Fibroblast of lung (primary cell): ENCODE data around the gene OLAH. TPM values are rescaled to one million over a fixed set of nuclear protein-coding genes. Genes with fewer than 3 reads are reported as not detected.
A peak's percentile ranks its signal among the peaks of the same experiment; 100 is the strongest.

Experiments used
- DNase-seq, 2 donors: peaks; one replicate each; pipeline versions ENCODE4 v3.0.0 to v3.0.0-alpha.2; 2010; ENCODE audit warnings: low read depth in 2 of 2
- H2AFZ ChIP-seq: 2 replicates; pipeline ENCODE4 v1.5.1; 2012; ENCODE audit warnings: low read length, control low read depth, inconsistent platforms
- H3K27ac ChIP-seq: 2 replicates; pipeline ENCODE4 v1.5.1; 2011; ENCODE audit warnings: low read length, control low read depth; ENCODE audit not compliant: insufficient read depth
- H3K27me3 ChIP-seq: 2 replicates; pipeline ENCODE4 v1.5.1; 2011; ENCODE audit warnings: mild to moderate bottlenecking, low read length; ENCODE audit not compliant: control insufficient read depth, insufficient read depth
- H3K36me3 ChIP-seq: 2 replicates; pipeline ENCODE4 v1.5.1; 2011; ENCODE audit warnings: low read length; ENCODE audit not compliant: control insufficient read depth, insufficient read depth
- H3K4me1 ChIP-seq: 2 replicates; pipeline ENCODE4 v1.5.1; 2011; ENCODE audit warnings: low read length; ENCODE audit not compliant: control insufficient read depth, insufficient read depth; ENCODE audit errors: extremely low read depth
- H3K4me2 ChIP-seq: 2 replicates; pipeline ENCODE4 v1.5.1; 2011; ENCODE audit warnings: low read length, control low read depth; ENCODE audit not compliant: insufficient read depth; ENCODE audit errors: extremely low read depth
- H3K4me3 ChIP-seq, 4 experiments: fragments of 200-600 bp in 1 of 4; sonication (generic) in 1 of 4; replicated peaks in 1 of 4; 2 replicates each; pipeline ENCODE4 v1.5.1; 2011 to 2016; ENCODE audit warnings: low read length in 4 of 4, low read depth in 3 of 4, mild to moderate bottlenecking in 3 of 4, control low read depth in 2 of 4, inconsistent platforms in 1 of 4, mixed read lengths in 1 of 4; ENCODE audit not compliant: insufficient read depth in 1 of 4; ENCODE audit errors: control extremely low read depth in 1 of 4
- H3K79me2 ChIP-seq: 2 replicates; pipeline ENCODE4 v1.5.1; 2012; ENCODE audit warnings: mild to moderate bottlenecking, low read length, inconsistent platforms; ENCODE audit not compliant: control insufficient read depth, insufficient read depth
- H3K9ac ChIP-seq: 2 replicates; pipeline ENCODE4 v1.5.1; 2011; ENCODE audit warnings: mild to moderate bottlenecking, low read length, control low read depth; ENCODE audit not compliant: insufficient read depth
- H3K9me3 ChIP-seq: 2 replicates; pipeline ENCODE4 v1.5.1; 2012; ENCODE audit warnings: low read depth, low read length; ENCODE audit not compliant: control insufficient read depth, insufficient read depth
- H4K20me1 ChIP-seq: 2 replicates; pipeline ENCODE4 v1.5.1; 2011; ENCODE audit warnings: low read length; ENCODE audit not compliant: control insufficient read depth, insufficient read depth; ENCODE audit errors: extremely low read depth
- EZH2 ChIP-seq: IDR thresholded peaks from 2 replicates; pipeline ENCODE4 v1.5.1; 2012; ENCODE audit warnings: low read length, control low read depth, mild to moderate bottlenecking; ENCODE audit errors: missing control alignments
- polyA plus RNA-seq, 2 donors: library from polyadenylated mRNA; depleted of rRNA in 1 of 2; stranded (reverse) in 1 of 2; unstranded in 1 of 2; fragments of >200 nt; gene quantifications; 2 replicates each; pipeline ENCODE4 v1.2.1, GENCODE V29; 2011 to 2012; ENCODE audit warnings: missing spikeins in 1 of 2
- total RNA-seq: library from RNA; depleted of rRNA; stranded (reverse); fragments of >200 nt; gene quantifications from 2 replicates; pipeline ENCODE4 v1.2.1, GENCODE V29; 2014
- TF ChIP-seq, protein P1 (sequence below), 2 donors: IDR thresholded peaks in 1 of 2; conservative IDR thresholded peaks in 1 of 2; 1 replicate in 1 of 2; 2 replicates in 1 of 2; pipeline ENCODE4 v1.5.1; 2011 to 2012; ENCODE audit warnings: low read length in 2 of 2, control low read depth in 1 of 2, inconsistent platforms in 1 of 2, low read depth in 1 of 2, mild to moderate bottlenecking in 1 of 2

The OLAH gene
- total and polyA plus RNA-seq, 2 donors (not counting 1 experiment from before 2014, with no cell fraction given): 0.08 TPM; not detected in 1

DNA sequence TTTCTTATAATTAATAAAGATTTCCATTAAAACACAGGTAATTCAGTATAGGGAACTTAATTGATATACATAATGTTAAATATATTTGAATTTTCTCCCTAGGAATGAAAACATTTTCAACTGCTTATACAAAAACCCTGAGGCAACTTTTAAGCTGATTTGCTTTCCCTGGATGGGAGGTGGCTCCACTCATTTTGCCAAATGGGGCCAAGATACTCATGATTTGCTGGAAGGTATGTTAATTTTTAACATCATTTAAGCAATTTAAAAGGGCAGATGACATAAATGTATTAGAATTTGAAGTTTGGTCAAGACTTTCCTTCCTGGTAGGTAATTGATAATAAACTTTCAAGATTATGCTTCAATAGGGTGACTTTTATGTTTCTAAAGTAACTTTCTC is 5.8 kb downstream of the OLAH start:
- Histone ChIP-seq H3K27ac (no peak overlapping the region), H3K79me2 (no peaks in the 10 kb centered on the region), H3K4me3 (no peak overlapping the region), H3K4me2 (no peak overlapping the region), H3K36me3 (no peaks in the 10 kb centered on the region), H3K9me3 (no peaks in the 10 kb centered on the region), H4K20me1 (no peaks in the 10 kb centered on the region), H3K4me1 (no peaks in the 10 kb centered on the region), H3K27me3 (no peaks in the 10 kb centered on the region), H3K9ac (no peak overlapping the region), H2AFZ (no peak overlapping the region)
- no peak for DNase-seq
- TF ChIP-seq, protein P1, sequence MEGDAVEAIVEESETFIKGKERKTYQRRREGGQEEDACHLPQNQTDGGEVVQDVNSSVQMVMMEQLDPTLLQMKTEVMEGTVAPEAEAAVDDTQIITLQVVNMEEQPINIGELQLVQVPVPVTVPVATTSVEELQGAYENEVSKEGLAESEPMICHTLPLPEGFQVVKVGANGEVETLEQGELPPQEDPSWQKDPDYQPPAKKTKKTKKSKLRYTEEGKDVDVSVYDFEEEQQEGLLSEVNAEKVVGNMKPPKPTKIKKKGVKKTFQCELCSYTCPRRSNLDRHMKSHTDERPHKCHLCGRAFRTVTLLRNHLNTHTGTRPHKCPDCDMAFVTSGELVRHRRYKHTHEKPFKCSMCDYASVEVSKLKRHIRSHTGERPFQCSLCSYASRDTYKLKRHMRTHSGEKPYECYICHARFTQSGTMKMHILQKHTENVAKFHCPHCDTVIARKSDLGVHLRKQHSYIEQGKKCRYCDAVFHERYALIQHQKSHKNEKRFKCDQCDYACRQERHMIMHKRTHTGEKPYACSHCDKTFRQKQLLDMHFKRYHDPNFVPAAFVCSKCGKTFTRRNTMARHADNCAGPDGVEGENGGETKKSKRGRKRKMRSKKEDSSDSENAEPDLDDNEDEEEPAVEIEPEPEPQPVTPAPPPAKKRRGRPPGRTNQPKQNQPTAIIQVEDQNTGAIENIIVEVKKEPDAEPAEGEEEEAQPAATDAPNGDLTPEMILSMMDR (conservative IDR thresholded peaks at IDR 0.05 in 1 of 2, IDR thresholded peaks at IDR 0.05 in 1 of 2; ENCODE audit: low read depth in 1 of 2, low read length in 2 of 2): no peak
- TF ChIP-seq EZH2: no peak

DNA sequence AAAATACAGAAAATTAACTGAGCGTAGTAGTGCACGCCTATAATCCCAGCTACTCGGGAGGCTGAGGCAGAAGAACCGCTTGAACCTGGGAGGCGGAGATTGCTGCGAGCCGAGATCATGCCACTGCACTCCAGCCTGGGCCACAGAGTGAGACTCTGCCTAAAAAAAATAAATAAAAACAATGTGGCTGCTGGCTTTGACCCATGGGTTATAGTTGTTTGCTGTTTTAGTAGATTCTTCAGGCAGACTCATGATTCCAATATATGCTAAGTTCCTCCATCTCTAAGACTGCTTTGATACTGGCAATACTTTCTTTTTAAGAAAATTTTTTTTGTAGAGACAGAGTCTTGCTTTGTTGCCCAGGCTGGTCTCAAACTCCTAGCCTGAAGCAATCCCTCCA is 8.4 kb downstream of the OLAH start:
- peak in 1 of 2 donors; percentile 34 for DNase-seq
- no peak overlapping the region for H2AFZ ChIP-seq
- no peak overlapping the region for H3K4me2 ChIP-seq
- H3K27me3 ChIP-seq: no peaks in the 10 kb centered on the region
- no peak overlapping the region for H3K4me3 ChIP-seq
- H3K36me3 ChIP-seq: no peaks in the 10 kb centered on the region
- H3K27ac ChIP-seq: no peak overlapping the region
- no peaks in the 10 kb centered on the region for H3K79me2 ChIP-seq
- H3K9me3 ChIP-seq: no peaks in the 10 kb centered on the region
- H3K4me1 ChIP-seq: no peaks in the 10 kb centered on the region
- no peaks in the 10 kb centered on the region for H4K20me1 ChIP-seq
- no peak overlapping the region for H3K9ac ChIP-seq
- TF ChIP-seq, protein P1 (conservative IDR thresholded peaks at IDR 0.05 in 1 of 2, IDR thresholded peaks at IDR 0.05 in 1 of 2; ENCODE audit: low read depth in 1 of 2, low read length in 2 of 2): no peak
- TF ChIP-seq EZH2: no peak

DNA sequence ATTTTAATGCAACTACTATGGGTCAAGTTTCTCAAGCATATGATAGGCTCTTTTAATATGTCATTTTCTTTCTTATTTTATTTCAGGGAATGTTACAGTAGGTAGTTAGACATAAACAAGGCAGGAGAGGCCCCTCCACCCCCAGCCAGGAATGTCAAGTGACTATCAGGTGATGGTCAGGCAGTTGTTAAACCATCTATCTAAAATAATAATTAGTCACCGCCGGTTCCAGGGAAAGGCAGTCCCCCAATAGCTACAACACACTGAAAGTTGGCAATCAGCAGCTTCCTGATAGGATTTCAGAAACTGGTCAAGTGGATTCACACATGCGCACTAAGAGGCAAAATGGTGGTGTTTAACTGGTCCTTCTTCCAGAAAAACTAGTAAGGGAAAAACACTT is 9.3 kb downstream of the OLAH start:
- DNase-seq: no peak
- Histone ChIP-seq H3K27me3 (no peaks in the 10 kb centered on the region), H3K9me3 (no peaks in the 10 kb centered on the region), H3K9ac (no peak overlapping the region), H3K4me2 (no peak overlapping the region), H3K27ac (no peak overlapping the region), H3K36me3 (no peaks in the 10 kb centered on the region), H3K79me2 (no peaks in the 10 kb centered on the region), H4K20me1 (no peaks in the 10 kb centered on the region), H3K4me3 (no peak overlapping the region), H3K4me1 (no peaks in the 10 kb centered on the region), H2AFZ (no peak overlapping the region)
- TF ChIP-seq, protein P1 (conservative IDR thresholded peaks at IDR 0.05 in 1 of 2, IDR thresholded peaks at IDR 0.05 in 1 of 2; ENCODE audit: low read depth in 1 of 2, low read length in 2 of 2): no peak
- no peak for TF ChIP-seq EZH2
